MG63 (cell line): Measurements from ENCODE around the gene LTB. TPM values are rescaled to one million over a fixed set of nuclear protein-coding genes. Genes with fewer than 3 reads are reported as not detected.
A peak's percentile ranks its signal among the peaks of the same experiment; 100 is the strongest.
"Not testable (repeated sequence)": the region's sequence is repeated elsewhere in the genome, so short reads cannot be mapped to it uniquely, and the experiment has no call there.

Experiments
- DNase-seq: peaks from one replicate; pipeline ENCODE4 v3.0.0-alpha.2; 2020
- H3K27me3 ChIP-seq: fragments of 250-450 bp; sonication (Bioruptor Pico); 2 replicates; pipeline ENCODE4 v1.5.1; 2020; ENCODE audit warnings: mild to moderate bottlenecking, moderate library complexity
- H3K36me3 ChIP-seq: fragments of 250-450 bp; sonication (Bioruptor Pico); 2 replicates; pipeline ENCODE4 v1.5.1; 2020; ENCODE audit warnings: mild to moderate bottlenecking, moderate library complexity
- H3K4me3 ChIP-seq: fragments of 250-450 bp; sonication (Bioruptor Pico); 2 replicates; pipeline ENCODE4 v1.5.1; 2020; ENCODE audit warnings: mild to moderate bottlenecking, moderate library complexity
- H3K9me3 ChIP-seq: fragments of 250-450 bp; sonication (Bioruptor Pico); 2 replicates; pipeline ENCODE4 v1.5.1; 2020; ENCODE audit warnings: mild to moderate bottlenecking, moderate library complexity
- total RNA-seq: library from RNA; depleted of rRNA; stranded (reverse); fragments of >200 nt; shearing (Covaris generic); gene quantifications from 2 replicates; pipeline ENCODE4 v1.2.3, GENCODE V29; 2014; ENCODE audit warnings: low replicate concordance

The LTB gene
- total RNA-seq, 1 experiment from 2014 or later: not detected

- Histone ChIP-seq H3K27me3 (no peaks in the 10 kb centered on the region), H3K36me3 (no peaks in the 10 kb centered on the region)
- no peak for DNase-seq
Measured at GRCh38 chr6:31568537-31568961, 13.7 kb downstream of the LTB start.

GRCh38 chr6:31567531-31568370, 14.5 kb downstream of the LTB start:
- no peak for DNase-seq
- Histone ChIP-seq H3K36me3 (no peaks in the 10 kb centered on the region), H3K9me3 (no peaks in the 10 kb centered on the region), H3K27me3 (no peaks in the 10 kb centered on the region), H3K4me3 (no peak overlapping the region)

More at GRCh38 chr6:31568537-31568961, 13.7 kb downstream of the LTB start:
- Histone ChIP-seq H3K9me3 (no peaks in the 10 kb centered on the region), H3K4me3 (no peak overlapping the region)

GRCh38 chr6:31560697-31561058, 21.5 kb downstream of the LTB start:
- Histone ChIP-seq H3K27me3 (no peaks in the 10 kb centered on the region), H3K36me3 (peaks cover 7% of the 10 kb centered on the region), H3K4me3 (no peak overlapping the region), H3K9me3 (no peaks in the 10 kb centered on the region)
- no peak for DNase-seq

- Histone ChIP-seq H3K4me3 (no peak overlapping the region), H3K27me3 (no peaks in the 10 kb centered on the region)
Measured at GRCh38 chr6:31559958-31560696, 22.1 kb downstream of the LTB start.

GRCh38 chr6:31559606-31559957, 22.6 kb downstream of the LTB start:
- Histone ChIP-seq H3K4me3 (no peak overlapping the region), H3K9me3 (no peaks in the 10 kb centered on the region), H3K27me3 (no peaks in the 10 kb centered on the region), H3K36me3 (peaks cover 7% of the 10 kb centered on the region)
- no peak for DNase-seq

More at GRCh38 chr6:31559958-31560696, 22.1 kb downstream of the LTB start:
- DNase-seq: peak; percentile 85
- no peaks in the 10 kb centered on the region for H3K9me3 ChIP-seq
- peaks cover 7% of the 10 kb centered on the region for H3K36me3 ChIP-seq

- Histone ChIP-seq H3K27me3 (no peaks in the 10 kb centered on the region), H3K4me3 (no peak overlapping the region), H3K9me3 (no peaks in the 10 kb centered on the region), H3K36me3 (peaks cover 7% of the 10 kb centered on the region)
- no peak for DNase-seq
Measured at GRCh38 chr6:31558631-31559500, 23.4 kb downstream of the LTB start.

- Histone ChIP-seq H3K9me3 (no peaks in the 10 kb centered on the region), H3K36me3 (peaks cover 7% of the 10 kb centered on the region), H3K4me3 (no peak overlapping the region), H3K27me3 (no peaks in the 10 kb centered on the region)
- DNase-seq: no peak
Measured at GRCh38 chr6:31558318-31558625, 24.0 kb downstream of the LTB start.

- H3K9me3 ChIP-seq: no peaks in the 10 kb centered on the region
- no peak for DNase-seq
- H3K36me3 ChIP-seq: peaks cover 7% of the 10 kb centered on the region
- no peak overlapping the region for H3K4me3 ChIP-seq
- no peaks in the 10 kb centered on the region for H3K27me3 ChIP-seq
Measured at GRCh38 chr6:31557443-31558317, 24.5 kb downstream of the LTB start.

- DNase-seq: no peak
- no peak overlapping the region for H3K4me3 ChIP-seq
- H3K36me3 ChIP-seq: peaks cover 7% of the 10 kb centered on the region
- H3K9me3 ChIP-seq: no peaks in the 10 kb centered on the region
- H3K27me3 ChIP-seq: no peaks in the 10 kb centered on the region
Measured at GRCh38 chr6:31556307-31556706, 25.9 kb downstream of the LTB start.

- H3K27me3 ChIP-seq, H3K4me3 ChIP-seq, DNase-seq, H3K36me3 ChIP-seq, H3K9me3 ChIP-seq: not testable (repeated sequence)
Measured at GRCh38 chr6:31551371-31551770, 30.9 kb downstream of the LTB start.

GRCh38 chr6:31548544-31548873, 33.7 kb downstream of the LTB start:
- Histone ChIP-seq H3K27me3 (no peaks in the 10 kb centered on the region), H3K36me3 (peaks cover 8% of the 10 kb centered on the region; the same call in 1 of the 2 replicates), H3K4me3 (peak overlapping the region; percentile 61), H3K9me3 (no peaks in the 10 kb centered on the region)
- DNase-seq: no peak

- no peak for DNase-seq
- no peaks in the 10 kb centered on the region for H3K27me3 ChIP-seq
- H3K36me3 ChIP-seq: peaks cover 8% of the 10 kb centered on the region; the same call in 1 of the 2 replicates
- H3K9me3 ChIP-seq: no peaks in the 10 kb centered on the region
- H3K4me3 ChIP-seq: peak overlapping the region; percentile 61
Measured at GRCh38 chr6:31547727-31548543, 34.3 kb downstream of the LTB start.

GRCh38 chr6:31546958-31547726, 35.1 kb downstream of the LTB start, which contains the start of gene NFKBIL1:
Gene NFKBIL1, plus strand, starts transcription at chr6:31547608. Its CDS starts 87 bp downstream, at chr6:31547695.
- DNase-seq: peak; percentile 94
- no peaks in the 10 kb centered on the region for H3K27me3 ChIP-seq
- peaks cover 8% of the 10 kb centered on the region; the same call in 1 of the 2 replicates for H3K36me3 ChIP-seq
- H3K9me3 ChIP-seq: no peaks in the 10 kb centered on the region
- peak within 1 kb of the TSS; percentile 61 for H3K4me3 ChIP-seq

GRCh38 chr6:31546339-31546957, 35.8 kb downstream of the LTB start, which contains the start of gene ATP6V1G2:
Gene ATP6V1G2, minus strand, starts transcription at chr6:31546608. Its CDS starts 49 bp downstream, at chr6:31546559.
- DNase-seq: peak; percentile 84
- H3K4me3 ChIP-seq: peak within 1 kb of the TSS; percentile 61

More at GRCh38 chr6:31546339-31546957, 35.8 kb downstream of the LTB start, which contains the start of gene ATP6V1G2:
- Histone ChIP-seq H3K27me3 (no peaks in the 10 kb centered on the region), H3K9me3 (no peaks in the 10 kb centered on the region), H3K36me3 (peaks cover 8% of the 10 kb centered on the region; the same call in 1 of the 2 replicates)
